PC-9 (cell line): Measurements from ENCODE around the gene ROBO1. TPM values are rescaled to one million over a fixed set of nuclear protein-coding genes. Genes with fewer than 3 reads are reported as not detected.

Experiments used
- BruUV-seq: library from RNA; stranded (reverse); fragments of 400-500 nt; replicated peaks from 2 replicates; lab custom pipeline; 2021; lab: Mats Ljungman, UMichigan
- CTCF ChIA-PET: fragments of 300-600 bp; sonication (Branson Sonifier 250); formaldehyde crosslinking; loops from one replicate; lab custom pipeline; 2022; ENCODE audit warnings: antibody characterized with exemption; lab: Charles Lee
- POLR2A ChIA-PET: fragments of 300-600 bp; sonication (Branson Sonifier 250); formaldehyde crosslinking; loops from one replicate; lab custom pipeline; 2022; ENCODE audit warnings: antibody characterized with exemption; ENCODE audit not compliant: unreplicated experiment; lab: Charles Lee
- DNase-seq, 2 experiments: peaks; one replicate each; pipeline versions ENCODE4 v3.0.0 to v3.0.0-alpha.2; 2015 to 2022; ENCODE audit warnings: mixed read lengths in 1 of 2
- H2AFZ ChIP-seq: fragments of 200-600 bp; sonication (generic); 2 replicates; pipeline ENCODE4 v1.8.1; 2017; ENCODE audit warnings: antibody characterized with exemption
- H3F3A ChIP-seq: fragments of 200-600 bp; sonication (generic); 2 replicates; pipeline ENCODE4 v1.8.1; 2017; ENCODE audit warnings: antibody characterized with exemption, mild to moderate bottlenecking, low read depth; ENCODE audit not compliant: insufficient read depth
- H3K27ac ChIP-seq: fragments of 200-600 bp; sonication (generic); 2 replicates; pipeline ENCODE4 v1.6.1; 2016; ENCODE audit warnings: mixed run types
- H3K27me3 ChIP-seq: fragments of 200-600 bp; sonication (generic); 2 replicates; pipeline ENCODE4 v1.6.1; 2016; ENCODE audit warnings: low read depth, mixed run types; ENCODE audit not compliant: insufficient read depth
- H3K36me3 ChIP-seq: fragments of 200-600 bp; sonication (generic); 2 replicates; pipeline ENCODE4 v1.6.1; 2016; ENCODE audit warnings: low read depth, mixed run types
- H3K4me1 ChIP-seq: fragments of 200-600 bp; sonication (generic); replicated peaks from 2 replicates; pipeline ENCODE4 v1.6.1; 2016; ENCODE audit warnings: mixed run types; ENCODE audit not compliant: insufficient read depth
- H3K4me2 ChIP-seq: fragments of 200-600 bp; sonication (generic); 2 replicates; pipeline ENCODE4 v1.6.1; 2017; ENCODE audit warnings: mixed run types
- H3K4me3 ChIP-seq: fragments of 200-600 bp; sonication (generic); 2 replicates; pipeline ENCODE4 v1.6.1; 2016; ENCODE audit warnings: mixed run types
- H3K79me2 ChIP-seq: fragments of 200-600 bp; sonication (generic); 2 replicates; pipeline ENCODE4 v1.6.1; 2017; ENCODE audit warnings: low read depth, mixed run types
- H3K9me2 ChIP-seq: fragments of 200-600 bp; sonication (generic); 2 replicates; pipeline ENCODE4 v1.8.1; 2017; ENCODE audit warnings: mild to moderate bottlenecking; ENCODE audit not compliant: insufficient read depth
- H3K9me3 ChIP-seq: fragments of 200-600 bp; sonication (generic); 2 replicates; pipeline ENCODE4 v1.8.1; 2016; ENCODE audit warnings: low read depth; ENCODE audit not compliant: insufficient read depth
- H4K20me1 ChIP-seq: fragments of 200-600 bp; sonication (generic); 2 replicates; pipeline ENCODE4 v1.8.1; 2017; ENCODE audit not compliant: insufficient read depth
- EZH2 ChIP-seq: fragments of 200-600 bp; sonication (generic); IDR thresholded peaks from 2 replicates; pipeline ENCODE4 v1.8.0; 2017; ENCODE audit warnings: antibody characterized with exemption, low read depth
- intact Hi-C: fragments of 100-400 bp; cut with micrococcal nuclease; formaldehyde crosslinking; loops from one replicate; pipeline ENCODE4 v1.10.0; 2022; ENCODE audit not compliant: unreplicated experiment
- total RNA-seq: library from RNA; stranded (reverse); gene quantifications from 2 replicates; pipeline ENCODE4 v1.2.3, GENCODE V29; 2021
- TF ChIP-seq, protein P1 (sequence below): fragments of 200-600 bp; sonication (generic); conservative IDR thresholded peaks from 2 replicates; pipeline ENCODE4 v1.6.1; 2017; ENCODE audit warnings: mixed run types, antibody characterized with exemption, mild to moderate bottlenecking, moderate library complexity

Gene ROBO1
- total RNA-seq, 1 experiment from 2014 or later: 17.5 TPM

DNA sequence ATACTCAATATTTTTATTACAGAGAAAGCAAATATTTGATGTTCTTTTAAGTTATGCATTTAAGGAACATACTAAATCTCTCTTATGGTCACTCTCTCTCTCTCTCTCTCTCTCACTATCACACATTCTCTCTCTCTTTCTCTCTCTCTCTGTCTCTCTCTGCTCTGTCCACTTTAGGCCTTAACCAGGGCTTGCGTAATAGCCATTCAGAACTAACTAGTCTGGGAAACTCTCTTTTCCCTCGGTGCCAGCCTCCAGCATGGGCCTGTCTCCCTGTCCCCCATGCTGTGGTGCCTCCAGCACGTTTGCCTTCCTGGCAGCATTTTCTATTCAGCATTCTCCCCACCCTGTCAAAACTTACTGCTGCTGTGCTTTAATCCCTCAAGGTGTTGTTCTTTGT lies 389.7 kb downstream of the ROBO1 start:
- Histone ChIP-seq H3F3A (no peaks in the 10 kb centered on the region), H3K4me2 (no peak overlapping the region), H3K36me3 (no peaks in the 10 kb centered on the region), H3K79me2 (no peaks in the 10 kb centered on the region), H4K20me1 (no peaks in the 10 kb centered on the region), H3K27me3 (no peaks in the 10 kb centered on the region), H3K9me3 (no peaks in the 10 kb centered on the region), H3K4me3 (no peak overlapping the region), H3K9me2 (no peaks in the 10 kb centered on the region; the same call in 1 of the 2 replicates), H3K4me1 (no peaks in the 10 kb centered on the region), H2AFZ (no peak overlapping the region), H3K27ac (no peak overlapping the region)
- POLR2A ChIA-PET: no interaction called here
- intact Hi-C loops: no loop called here
- no peak for DNase-seq
- TF ChIP-seq EZH2: no peak
- TF ChIP-seq, protein P1, sequence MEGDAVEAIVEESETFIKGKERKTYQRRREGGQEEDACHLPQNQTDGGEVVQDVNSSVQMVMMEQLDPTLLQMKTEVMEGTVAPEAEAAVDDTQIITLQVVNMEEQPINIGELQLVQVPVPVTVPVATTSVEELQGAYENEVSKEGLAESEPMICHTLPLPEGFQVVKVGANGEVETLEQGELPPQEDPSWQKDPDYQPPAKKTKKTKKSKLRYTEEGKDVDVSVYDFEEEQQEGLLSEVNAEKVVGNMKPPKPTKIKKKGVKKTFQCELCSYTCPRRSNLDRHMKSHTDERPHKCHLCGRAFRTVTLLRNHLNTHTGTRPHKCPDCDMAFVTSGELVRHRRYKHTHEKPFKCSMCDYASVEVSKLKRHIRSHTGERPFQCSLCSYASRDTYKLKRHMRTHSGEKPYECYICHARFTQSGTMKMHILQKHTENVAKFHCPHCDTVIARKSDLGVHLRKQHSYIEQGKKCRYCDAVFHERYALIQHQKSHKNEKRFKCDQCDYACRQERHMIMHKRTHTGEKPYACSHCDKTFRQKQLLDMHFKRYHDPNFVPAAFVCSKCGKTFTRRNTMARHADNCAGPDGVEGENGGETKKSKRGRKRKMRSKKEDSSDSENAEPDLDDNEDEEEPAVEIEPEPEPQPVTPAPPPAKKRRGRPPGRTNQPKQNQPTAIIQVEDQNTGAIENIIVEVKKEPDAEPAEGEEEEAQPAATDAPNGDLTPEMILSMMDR: no peak
- BruUV-seq: no TSS peak
- CTCF ChIA-PET: no interaction called here

DNA sequence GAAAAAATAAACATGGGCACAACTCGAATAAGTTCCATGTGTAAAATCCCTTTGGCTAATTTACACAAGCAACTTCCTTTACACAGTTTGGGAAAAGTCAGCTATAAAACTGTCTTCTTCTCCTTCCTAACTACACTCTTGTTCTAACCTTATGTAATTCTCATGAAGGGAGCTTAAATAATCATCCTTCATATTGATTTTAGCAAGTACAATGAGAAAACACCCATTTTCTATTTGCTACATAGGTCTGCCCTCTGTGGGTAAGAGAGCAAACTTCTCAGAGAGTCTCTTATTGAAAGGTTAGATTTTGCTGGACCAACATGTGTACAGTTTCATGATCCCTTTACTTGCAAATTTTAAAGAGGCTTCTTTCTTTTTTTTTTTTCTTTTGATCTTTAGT lies 398.5 kb downstream of the ROBO1 start:
- H3K36me3 ChIP-seq: no peaks in the 10 kb centered on the region
- H3K9me3 ChIP-seq: no peaks in the 10 kb centered on the region
- H3K27me3 ChIP-seq: no peaks in the 10 kb centered on the region
- no peaks in the 10 kb centered on the region for H3K4me1 ChIP-seq
- H3K27ac ChIP-seq: no peak overlapping the region
- no peaks in the 10 kb centered on the region for H3F3A ChIP-seq
- no peaks in the 10 kb centered on the region for H4K20me1 ChIP-seq
- no peak overlapping the region for H3K4me3 ChIP-seq
- H2AFZ ChIP-seq: no peak overlapping the region
- H3K79me2 ChIP-seq: no peaks in the 10 kb centered on the region
- ChIA-PET POLR2A (no interaction called here), CTCF (no interaction called here)
- H3K9me2 ChIP-seq: no peaks in the 10 kb centered on the region; the same call in 1 of the 2 replicates
- no peak overlapping the region for H3K4me2 ChIP-seq
- intact Hi-C loops: no loop called here
- no peak for DNase-seq
- BruUV-seq: no TSS peak
- no peak for TF ChIP-seq EZH2
- TF ChIP-seq, protein P1: no peak

DNA sequence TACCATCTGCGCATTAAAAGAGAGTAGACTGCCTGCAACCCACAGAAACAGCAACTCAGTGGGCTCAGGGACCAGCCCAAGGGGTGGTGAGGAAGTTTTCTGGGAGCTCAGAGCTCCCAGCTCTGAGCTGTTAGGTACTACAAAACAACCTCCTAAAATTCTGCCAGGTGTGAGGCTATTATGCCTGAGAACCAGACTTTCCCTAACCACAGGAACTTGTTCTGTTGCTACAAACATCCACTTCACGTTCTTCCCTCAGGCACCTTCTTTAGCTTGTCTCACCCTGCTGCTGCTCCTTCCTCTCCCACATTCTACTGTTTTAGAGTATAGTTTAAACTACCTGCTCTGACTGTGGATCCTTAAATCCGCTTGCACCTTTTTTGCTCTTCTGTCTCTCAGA lies 399.4 kb downstream of the ROBO1 start:
- H3K79me2 ChIP-seq: no peaks in the 10 kb centered on the region
- no peaks in the 10 kb centered on the region for H3F3A ChIP-seq
- intact Hi-C loops: no loop called here
- no peaks in the 10 kb centered on the region; the same call in 1 of the 2 replicates for H3K9me2 ChIP-seq
- H2AFZ ChIP-seq: no peak overlapping the region
- no TSS peak for BruUV-seq
- TF ChIP-seq EZH2: no peak
- TF ChIP-seq, protein P1: no peak
- no peaks in the 10 kb centered on the region for H3K36me3 ChIP-seq
- H3K4me3 ChIP-seq: no peak overlapping the region
- H3K4me2 ChIP-seq: no peak overlapping the region
- ChIA-PET CTCF (no interaction called here), POLR2A (no interaction called here)
- no peaks in the 10 kb centered on the region for H4K20me1 ChIP-seq
- no peaks in the 10 kb centered on the region for H3K4me1 ChIP-seq
- no peaks in the 10 kb centered on the region for H3K27me3 ChIP-seq
- no peak overlapping the region for H3K27ac ChIP-seq
- no peaks in the 10 kb centered on the region for H3K9me3 ChIP-seq
- DNase-seq: no peak
